ENCODE measurements around the gene FIGLA.

Gene FIGLA

DNA sequence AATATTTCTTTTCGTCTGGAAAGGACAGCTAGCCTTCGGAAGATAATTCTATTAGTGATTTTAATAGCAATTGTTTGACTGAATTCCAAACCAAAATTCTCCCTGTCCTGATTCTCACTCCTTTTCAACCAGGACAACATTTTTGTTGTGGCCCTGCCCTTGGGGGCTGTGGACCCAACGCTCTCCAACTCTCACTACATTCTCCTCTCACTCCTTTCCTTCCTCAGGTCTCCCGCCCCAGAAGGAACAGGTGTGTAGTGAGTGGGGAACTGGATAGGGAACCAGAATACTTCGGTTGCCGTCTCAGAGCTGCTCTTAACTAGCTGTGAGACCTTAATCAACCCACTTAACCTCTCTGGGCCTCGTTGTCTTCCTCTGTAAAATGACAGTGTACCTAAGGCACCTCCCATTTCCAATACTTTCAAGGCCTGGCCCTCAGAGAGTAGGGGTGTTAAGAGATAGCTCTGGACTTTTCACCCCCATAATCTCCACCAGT, 21.8 kb downstream of the FIGLA start:
- peaks cover 8% of the 10 kb centered on the region for H3K4me1 ChIP-seq (ENCODE audit: insufficient read depth, low read length)
- peaks cover 18 to 21% of the 10 kb centered on the region in 2 donors for H3K27me3 ChIP-seq (ENCODE audit: control insufficient read depth in 1 of 2, insufficient read depth in 2 of 2, low read length in 2 of 2)
- no peaks in the 10 kb centered on the region for H3K36me3 ChIP-seq (ENCODE audit: insufficient read depth, low read length)
- no peak overlapping the region for H3K4me3 ChIP-seq (ENCODE audit: low read depth in 1 of 2, low read length in 2 of 2)
- no peak overlapping the region for H3K9ac ChIP-seq (ENCODE audit: low read length)
- no peaks in the 10 kb centered on the region for H3K9me3 ChIP-seq (ENCODE audit: low read length)
- no peak overlapping the region for H3K27ac ChIP-seq (ENCODE audit: low read depth, low read length)

GRCh38 chr2:70767699-70768589, 22.5 kb downstream of the FIGLA start, which contains the start of gene ADD2:
TSS of gene ADD2 (minus strand) at chr2:70768200. CDS start at chr2:70706408, 61,792 bp downstream.
- Histone ChIP-seq H3K27ac (ENCODE audit: low read depth, low read length) (no peak within 1 kb of the TSS), H3K27me3 (ENCODE audit: control insufficient read depth in 1 of 2, insufficient read depth in 2 of 2, low read length in 2 of 2) (peaks cover 18 to 21% of the 10 kb centered on the region in 2 donors), H3K9me3 (ENCODE audit: low read length) (no peaks in the 10 kb centered on the region), H3K36me3 (ENCODE audit: insufficient read depth, low read length) (no peaks in the 10 kb centered on the region), H3K9ac (ENCODE audit: low read length) (no peak within 1 kb of the TSS), H3K4me1 (ENCODE audit: insufficient read depth, low read length) (peaks cover 8% of the 10 kb centered on the region), H3K4me3 (ENCODE audit: low read depth in 1 of 2, low read length in 2 of 2) (peak within 1 kb of the TSS; percentile 30 to 47)

DNA sequence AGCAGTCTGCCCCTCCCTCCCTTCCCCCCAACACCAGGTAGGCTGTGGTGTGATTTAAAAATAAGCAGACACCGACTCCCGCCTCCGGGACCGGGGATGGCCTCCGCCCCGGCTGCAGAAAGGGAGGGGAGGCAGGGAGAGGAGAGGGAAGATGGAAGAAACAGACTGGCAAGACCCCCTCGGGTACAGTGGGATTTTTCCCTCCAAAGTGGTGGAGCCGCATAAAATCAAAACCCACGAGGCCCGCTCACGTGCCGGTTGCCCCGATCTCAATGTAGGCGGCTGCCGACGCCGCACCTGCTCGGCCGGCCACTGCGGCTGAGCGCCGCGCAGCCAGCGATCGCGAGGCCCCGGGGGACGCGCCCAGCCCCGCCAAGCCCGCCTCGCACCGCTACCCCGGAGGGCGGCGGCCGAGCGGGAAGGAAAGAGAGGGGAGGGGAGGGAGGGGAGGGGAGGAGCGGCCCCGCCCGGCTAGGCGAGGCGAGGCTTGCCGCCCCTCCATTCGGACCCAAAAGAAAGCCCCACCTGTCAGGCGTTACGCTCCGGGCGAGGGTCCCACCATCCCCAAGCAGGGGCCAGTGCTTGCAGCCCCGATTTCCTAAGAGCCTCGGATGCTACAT, 23.3 kb downstream of the FIGLA start:
- Histone ChIP-seq H3K9ac (ENCODE audit: low read length) (no peak overlapping the region), H3K27me3 (ENCODE audit: control insufficient read depth in 1 of 2, insufficient read depth in 2 of 2, low read length in 2 of 2) (peaks cover 18 to 21% of the 10 kb centered on the region in 2 donors), H3K4me1 (ENCODE audit: insufficient read depth, low read length) (peaks cover 8% of the 10 kb centered on the region), H3K4me3 (ENCODE audit: low read depth in 1 of 2, low read length in 2 of 2) (peak overlapping the region; percentile 25 to 47), H3K9me3 (ENCODE audit: low read length) (no peaks in the 10 kb centered on the region), H3K36me3 (ENCODE audit: insufficient read depth, low read length) (no peaks in the 10 kb centered on the region), H3K27ac (ENCODE audit: low read depth, low read length) (no peak overlapping the region)

GRCh38 chr2:70766357-70767078, 23.9 kb downstream of the FIGLA start:
- Histone ChIP-seq H3K9ac (ENCODE audit: low read length) (no peak overlapping the region), H3K27ac (ENCODE audit: low read depth, low read length) (no peak overlapping the region), H3K27me3 (ENCODE audit: control insufficient read depth in 1 of 2, insufficient read depth in 2 of 2, low read length in 2 of 2) (peaks cover 18 to 21% of the 10 kb centered on the region in 2 donors), H3K36me3 (ENCODE audit: insufficient read depth, low read length) (no peaks in the 10 kb centered on the region), H3K4me3 (ENCODE audit: low read depth in 1 of 2, low read length in 2 of 2) (peak overlapping the region in 1 of 2 donors; percentile 45), H3K4me1 (ENCODE audit: insufficient read depth, low read length) (peaks cover 8% of the 10 kb centered on the region), H3K9me3 (ENCODE audit: low read length) (no peaks in the 10 kb centered on the region)

GRCh38 chr2:70765507-70765906, 24.9 kb downstream of the FIGLA start:
- peaks cover 18 to 21% of the 10 kb centered on the region in 2 donors for H3K27me3 ChIP-seq (ENCODE audit: control insufficient read depth in 1 of 2, insufficient read depth in 2 of 2, low read length in 2 of 2)
- no peaks in the 10 kb centered on the region for H3K9me3 ChIP-seq (ENCODE audit: low read length)
- no peak overlapping the region for H3K9ac ChIP-seq (ENCODE audit: low read length)
- H3K4me1 ChIP-seq (ENCODE audit: insufficient read depth, low read length) = peaks cover 8% of the 10 kb centered on the region
- H3K27ac ChIP-seq (ENCODE audit: low read depth, low read length) = no peak overlapping the region
- no peak overlapping the region for H3K4me3 ChIP-seq (ENCODE audit: low read depth in 1 of 2, low read length in 2 of 2)
- H3K36me3 ChIP-seq (ENCODE audit: insufficient read depth, low read length) = no peaks in the 10 kb centered on the region

DNA sequence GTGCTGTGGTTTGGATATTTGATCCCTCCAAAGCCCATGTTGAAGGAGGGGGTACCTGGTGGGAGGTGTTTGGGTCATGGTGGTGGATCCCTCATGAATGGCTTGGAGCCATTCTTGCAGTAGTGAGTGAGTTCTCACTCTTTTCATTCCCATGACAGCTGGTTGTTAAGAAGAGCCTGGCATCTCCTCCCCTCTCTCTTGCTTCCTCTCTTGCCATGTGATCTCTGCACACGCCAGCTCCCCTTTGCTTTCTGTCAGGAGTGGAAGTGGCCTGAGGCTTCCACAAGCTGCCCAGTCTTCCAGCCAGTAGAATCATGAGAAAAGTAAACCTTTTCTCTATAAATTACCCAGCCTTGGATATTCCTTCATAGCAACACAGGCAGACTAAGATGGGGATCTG, 31.0 kb downstream of the FIGLA start:
- no peaks in the 10 kb centered on the region for H3K36me3 ChIP-seq (ENCODE audit: insufficient read depth, low read length)
- H3K4me3 ChIP-seq (ENCODE audit: low read depth in 1 of 2, low read length in 2 of 2) = no peak overlapping the region
- H3K9ac ChIP-seq (ENCODE audit: low read length) = no peak overlapping the region
- H3K9me3 ChIP-seq (ENCODE audit: low read length) = no peaks in the 10 kb centered on the region
- peaks cover 0 to 3% of the 10 kb centered on the region in 2 donors for H3K27me3 ChIP-seq (ENCODE audit: control insufficient read depth in 1 of 2, insufficient read depth in 2 of 2, low read length in 2 of 2)
- no peaks in the 10 kb centered on the region for H3K4me1 ChIP-seq (ENCODE audit: insufficient read depth, low read length)
- H3K27ac ChIP-seq (ENCODE audit: low read depth, low read length) = no peak overlapping the region

- Histone ChIP-seq H3K27ac (ENCODE audit: low read depth, low read length) (no peak overlapping the region), H3K4me1 (ENCODE audit: insufficient read depth, low read length) (no peaks in the 10 kb centered on the region), H3K36me3 (ENCODE audit: insufficient read depth, low read length) (no peaks in the 10 kb centered on the region), H3K9ac (ENCODE audit: low read length) (no peak overlapping the region), H3K4me3 (ENCODE audit: low read depth in 1 of 2, low read length in 2 of 2) (no peak overlapping the region), H3K9me3 (ENCODE audit: low read length) (no peaks in the 10 kb centered on the region), H3K27me3 (ENCODE audit: control insufficient read depth in 1 of 2, insufficient read depth in 2 of 2, low read length in 2 of 2) (no peaks in the 10 kb centered on the region)
Observed at GRCh38 chr2:70757966-70758365, 32.5 kb downstream of the FIGLA start.

DNA sequence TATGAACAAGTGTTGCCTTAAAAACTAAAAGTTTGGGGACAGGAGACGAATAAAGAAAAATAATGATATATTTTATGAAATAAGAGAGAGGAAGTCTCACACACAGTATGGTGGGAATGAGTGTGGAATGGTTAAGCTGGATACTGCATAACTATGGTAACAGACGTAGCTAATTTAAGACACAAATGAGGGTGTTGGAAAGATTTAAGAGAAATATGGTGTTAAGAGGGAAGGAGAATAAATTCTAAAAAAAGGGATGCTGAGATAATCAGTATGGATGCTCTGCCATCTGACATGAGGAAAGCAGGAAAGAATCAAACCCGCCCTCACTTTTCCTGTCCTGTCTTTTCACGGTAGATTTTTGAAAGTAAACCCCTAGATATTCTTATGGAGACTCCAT, 33.1 kb downstream of the FIGLA start:
- no peak overlapping the region for H3K9ac ChIP-seq (ENCODE audit: low read length)
- no peaks in the 10 kb centered on the region for H3K36me3 ChIP-seq (ENCODE audit: insufficient read depth, low read length)
- no peak overlapping the region for H3K27ac ChIP-seq (ENCODE audit: low read depth, low read length)

GRCh38 chr2:70756128-70756527, 34.3 kb downstream of the FIGLA start:
- Histone ChIP-seq H3K36me3 (ENCODE audit: insufficient read depth, low read length) (no peaks in the 10 kb centered on the region), H3K4me3 (ENCODE audit: low read depth in 1 of 2, low read length in 2 of 2) (no peak overlapping the region), H3K27ac (ENCODE audit: low read depth, low read length) (no peak overlapping the region), H3K9me3 (ENCODE audit: low read length) (no peaks in the 10 kb centered on the region), H3K27me3 (ENCODE audit: control insufficient read depth in 1 of 2, insufficient read depth in 2 of 2, low read length in 2 of 2) (no peaks in the 10 kb centered on the region), H3K4me1 (ENCODE audit: insufficient read depth, low read length) (no peaks in the 10 kb centered on the region), H3K9ac (ENCODE audit: low read length) (no peak overlapping the region)

More for the DNA sequence above, 33.1 kb downstream of the FIGLA start:
- H3K9me3 ChIP-seq (ENCODE audit: low read length) = no peaks in the 10 kb centered on the region
- H3K4me1 ChIP-seq (ENCODE audit: insufficient read depth, low read length) = no peaks in the 10 kb centered on the region
- no peaks in the 10 kb centered on the region for H3K27me3 ChIP-seq (ENCODE audit: control insufficient read depth in 1 of 2, insufficient read depth in 2 of 2, low read length in 2 of 2)
- H3K4me3 ChIP-seq (ENCODE audit: low read depth in 1 of 2, low read length in 2 of 2) = no peak overlapping the region

- Histone ChIP-seq H3K36me3 (ENCODE audit: insufficient read depth, low read length) (no peaks in the 10 kb centered on the region), H3K4me3 (ENCODE audit: low read depth in 1 of 2, low read length in 2 of 2) (no peak overlapping the region), H3K9ac (ENCODE audit: low read length) (no peak overlapping the region), H3K27me3 (ENCODE audit: control insufficient read depth in 1 of 2, insufficient read depth in 2 of 2, low read length in 2 of 2) (no peaks in the 10 kb centered on the region), H3K9me3 (ENCODE audit: low read length) (no peaks in the 10 kb centered on the region), H3K27ac (ENCODE audit: low read depth, low read length) (no peak overlapping the region), H3K4me1 (ENCODE audit: insufficient read depth, low read length) (no peaks in the 10 kb centered on the region)
Observed at GRCh38 chr2:70753902-70754301, 36.5 kb downstream of the FIGLA start.

DNA sequence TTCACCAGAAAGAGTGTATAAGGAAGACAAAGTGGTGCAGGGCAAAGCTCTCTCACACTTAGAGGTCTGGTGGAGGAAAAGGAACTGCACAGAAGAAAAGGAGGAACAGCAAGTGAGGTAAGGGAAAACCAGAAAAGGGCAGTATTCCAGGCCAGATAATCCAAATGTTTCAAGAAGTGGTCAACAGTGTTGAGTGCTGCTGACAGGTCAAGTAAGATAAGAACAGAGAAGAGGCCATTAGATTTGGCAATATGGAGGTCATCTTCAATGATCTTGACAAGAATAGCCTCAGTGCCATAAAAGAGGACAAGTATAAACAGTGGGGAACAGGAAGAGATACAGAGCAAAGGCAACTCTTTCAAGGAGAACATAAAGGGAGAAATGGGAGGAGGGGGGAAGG, 37.4 kb downstream of the FIGLA start:
- Histone ChIP-seq H3K27ac (ENCODE audit: low read depth, low read length) (no peak overlapping the region), H3K36me3 (ENCODE audit: insufficient read depth, low read length) (no peaks in the 10 kb centered on the region), H3K4me1 (ENCODE audit: insufficient read depth, low read length) (no peaks in the 10 kb centered on the region), H3K9ac (ENCODE audit: low read length) (no peak overlapping the region), H3K9me3 (ENCODE audit: low read length) (no peaks in the 10 kb centered on the region), H3K4me3 (ENCODE audit: low read depth in 1 of 2, low read length in 2 of 2) (no peak overlapping the region), H3K27me3 (ENCODE audit: control insufficient read depth in 1 of 2, insufficient read depth in 2 of 2, low read length in 2 of 2) (no peaks in the 10 kb centered on the region)
